Measurements from ENCODE around the gene NPC1L1.
"Not testable (repeated sequence)": the region's sequence is repeated elsewhere in the genome, so short reads cannot be mapped to it uniquely, and the experiment has no call there.

NPC1L1 gene

DNA sequence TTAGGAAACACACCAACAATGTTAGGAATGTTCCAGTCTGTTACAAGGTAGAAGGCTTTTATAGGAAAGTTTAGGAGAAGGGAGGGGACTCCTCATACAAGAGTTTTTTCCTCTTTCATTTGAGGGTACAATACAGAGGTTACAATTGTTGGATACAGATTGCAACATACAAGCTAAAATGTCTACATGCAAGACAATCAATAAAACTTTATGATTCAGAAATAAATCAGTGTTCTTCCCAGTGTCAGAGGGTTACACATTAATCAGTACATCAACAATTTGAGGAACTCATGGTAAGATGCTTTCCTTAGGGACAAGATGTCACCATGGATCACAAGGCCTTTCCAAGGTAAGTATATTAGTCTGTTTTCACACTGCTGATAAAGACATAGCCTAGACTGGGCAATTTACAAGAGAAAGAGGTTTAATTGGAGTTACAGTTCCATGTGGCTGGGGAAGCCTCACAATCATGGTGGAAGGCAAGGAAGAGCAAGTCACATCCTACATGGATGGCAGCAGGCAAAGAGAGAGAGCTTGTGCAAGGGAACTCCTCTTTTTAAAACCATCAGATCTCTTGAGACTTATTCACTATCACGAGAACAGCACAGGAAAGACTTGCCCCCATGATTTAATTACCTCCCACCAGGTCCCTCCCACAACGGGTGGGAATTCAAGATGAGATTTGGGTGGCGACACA, 34.4 kb downstream of the NPC1L1 start:
- not testable (repeated sequence) for DNase-seq (ENCODE audit: low read depth)

DNA sequence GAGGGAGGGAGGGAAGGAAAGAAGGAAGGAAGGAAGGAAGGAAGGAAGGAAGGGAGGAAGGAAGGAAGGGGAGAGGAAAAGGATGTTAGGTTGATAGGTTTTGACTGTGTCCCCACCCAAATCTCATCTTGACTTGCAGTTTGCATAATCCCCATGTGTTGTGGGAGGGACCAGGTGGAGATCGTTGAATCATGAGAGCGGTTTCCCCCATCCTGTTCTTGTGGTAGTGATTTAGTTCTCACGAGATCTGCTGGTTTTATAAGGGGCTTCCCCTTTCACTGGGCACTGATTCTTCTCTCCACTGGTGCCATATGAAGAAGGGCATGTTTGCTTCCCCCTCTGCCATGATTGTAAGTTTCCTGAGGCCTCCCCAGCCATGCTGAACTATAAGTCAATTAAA, 35.5 kb downstream of the NPC1L1 start:
- no peak for DNase-seq (ENCODE audit: low read depth)

DNA sequence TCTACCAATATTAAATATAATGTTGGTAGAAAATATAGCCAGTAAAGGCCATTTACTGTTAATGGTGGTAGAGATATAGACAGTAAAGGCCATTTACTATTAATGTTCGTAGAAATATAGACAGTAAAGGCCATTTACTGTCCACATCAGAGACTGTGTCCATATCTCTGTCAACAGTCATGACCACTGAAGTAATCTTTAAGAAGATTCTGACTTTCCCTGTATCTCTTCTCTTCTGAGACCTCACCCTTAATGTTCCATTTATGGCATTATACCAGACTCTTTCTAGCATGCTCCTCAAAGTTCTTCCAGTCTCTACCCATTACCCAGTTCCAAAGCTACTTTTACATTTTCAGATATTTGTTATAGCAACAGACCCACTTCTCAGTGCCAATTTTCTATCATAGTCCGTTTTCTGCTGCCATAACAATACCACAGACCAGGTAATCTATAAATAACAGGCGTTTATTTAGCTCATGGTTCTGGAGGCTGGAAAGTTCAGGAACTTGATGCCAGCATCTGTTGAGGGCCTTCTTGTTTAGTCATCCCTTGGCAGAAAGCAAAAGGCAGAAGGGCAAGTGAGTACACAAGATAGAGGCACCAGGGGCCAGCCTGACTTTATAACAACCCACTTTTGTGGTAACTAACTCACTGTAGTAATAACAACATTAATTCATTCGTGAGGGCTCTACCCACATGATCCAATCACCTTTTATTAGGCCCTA, 42.7 kb downstream of the NPC1L1 start:
- no peak for DNase-seq (ENCODE audit: low read depth)

DNA sequence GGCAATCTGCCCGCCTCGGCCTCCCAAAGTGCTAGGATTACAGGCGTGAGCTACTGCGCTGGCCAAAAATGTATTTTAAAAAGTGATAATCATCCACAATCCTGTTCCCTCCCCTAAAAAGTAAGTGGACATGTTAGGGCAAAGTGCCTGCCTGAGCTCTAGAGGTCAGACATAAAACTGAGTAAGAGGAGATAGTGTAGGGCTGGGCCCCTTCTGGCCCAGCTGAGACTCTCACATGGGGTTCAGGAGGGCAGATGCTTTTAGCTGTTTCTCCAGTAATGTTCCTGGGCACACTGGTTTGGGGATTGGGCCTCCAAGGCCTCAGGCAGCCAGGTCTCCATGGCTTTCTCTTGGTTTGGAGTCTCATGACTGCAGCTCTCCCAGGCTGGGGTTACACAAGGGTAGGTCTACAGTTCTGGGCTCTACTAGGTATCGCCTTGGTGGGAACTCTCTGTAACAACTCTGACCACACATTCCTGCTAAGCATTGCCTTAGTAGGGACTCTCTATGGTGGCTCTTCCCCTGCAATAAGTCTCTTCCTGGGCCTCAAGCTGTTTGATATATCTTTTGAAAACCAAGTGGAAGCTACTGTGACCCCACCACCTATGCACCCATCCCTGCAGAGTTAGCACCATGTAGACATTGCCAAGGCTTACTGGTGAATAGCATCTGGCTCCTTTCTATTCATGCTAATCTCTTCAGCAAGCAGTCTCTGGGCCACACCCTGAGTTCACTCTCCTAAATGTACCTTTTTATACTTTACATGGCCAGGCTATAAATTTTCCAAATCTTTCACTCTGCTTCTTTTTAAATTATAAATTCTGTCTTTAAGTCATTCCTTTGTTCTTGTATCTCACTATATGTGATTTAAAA, 43.7 kb downstream of the NPC1L1 start:
- DNase-seq (ENCODE audit: low read depth), result no peak

DNA sequence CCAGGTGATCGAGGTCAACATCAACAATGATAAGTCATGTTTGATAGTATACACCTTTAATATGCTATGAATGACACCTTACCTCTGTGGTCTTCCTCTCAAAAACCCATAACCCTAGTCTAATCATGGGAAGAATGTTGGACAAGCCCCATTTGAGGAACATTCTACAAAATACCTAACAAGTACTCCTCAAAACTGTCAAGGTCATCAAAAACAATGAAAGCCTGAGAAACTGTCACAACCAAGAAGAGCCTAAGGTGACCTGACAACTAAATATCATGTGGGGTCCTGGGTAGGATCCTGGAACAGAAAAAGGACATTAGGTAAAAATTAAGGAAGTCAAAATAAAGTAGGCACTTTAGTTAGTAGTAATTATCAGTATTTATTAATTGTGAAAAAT, 44.7 kb downstream of the NPC1L1 start:
- DNase-seq (ENCODE audit: low read depth), result no peak

DNA sequence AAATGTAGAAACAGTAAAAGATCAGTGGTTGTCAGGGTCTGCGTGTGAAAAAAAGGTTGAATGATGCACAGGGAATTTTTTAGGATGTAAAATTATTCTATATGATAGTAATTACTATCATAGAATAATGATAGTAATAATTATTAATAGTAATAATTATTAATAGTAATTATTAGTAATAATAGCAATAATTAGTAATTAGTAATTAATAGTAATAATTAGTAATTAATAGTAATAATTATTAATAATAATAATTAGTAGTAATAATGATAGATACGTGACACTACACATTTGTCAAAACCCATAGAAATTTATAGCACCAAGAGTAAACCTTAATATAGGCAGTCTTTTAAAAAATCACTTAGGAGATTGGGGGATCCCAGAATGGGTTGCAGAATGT, 46.2 kb downstream of the NPC1L1 start:
- DNase-seq (ENCODE audit: low read depth), result no peak

DNA sequence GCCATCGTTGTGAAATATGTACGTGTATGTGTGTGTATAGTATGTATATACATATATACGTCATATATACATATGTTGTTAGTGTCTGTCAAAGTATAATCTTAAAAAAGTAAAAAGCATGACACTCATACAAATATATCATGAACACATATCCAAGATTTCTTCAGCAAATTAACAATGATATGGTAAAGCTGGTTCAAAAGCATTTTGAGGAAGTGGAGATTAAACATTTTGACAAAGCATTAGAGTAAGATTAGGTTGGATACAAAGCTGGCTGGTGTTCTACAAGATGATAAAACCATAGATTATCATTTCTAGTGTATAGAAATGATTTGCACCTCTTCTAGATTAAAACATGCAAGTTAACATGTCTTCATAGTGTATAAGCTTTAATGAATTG, 49.9 kb downstream of the NPC1L1 start:
- DNase-seq (ENCODE audit: low read depth), result no peak

DNA sequence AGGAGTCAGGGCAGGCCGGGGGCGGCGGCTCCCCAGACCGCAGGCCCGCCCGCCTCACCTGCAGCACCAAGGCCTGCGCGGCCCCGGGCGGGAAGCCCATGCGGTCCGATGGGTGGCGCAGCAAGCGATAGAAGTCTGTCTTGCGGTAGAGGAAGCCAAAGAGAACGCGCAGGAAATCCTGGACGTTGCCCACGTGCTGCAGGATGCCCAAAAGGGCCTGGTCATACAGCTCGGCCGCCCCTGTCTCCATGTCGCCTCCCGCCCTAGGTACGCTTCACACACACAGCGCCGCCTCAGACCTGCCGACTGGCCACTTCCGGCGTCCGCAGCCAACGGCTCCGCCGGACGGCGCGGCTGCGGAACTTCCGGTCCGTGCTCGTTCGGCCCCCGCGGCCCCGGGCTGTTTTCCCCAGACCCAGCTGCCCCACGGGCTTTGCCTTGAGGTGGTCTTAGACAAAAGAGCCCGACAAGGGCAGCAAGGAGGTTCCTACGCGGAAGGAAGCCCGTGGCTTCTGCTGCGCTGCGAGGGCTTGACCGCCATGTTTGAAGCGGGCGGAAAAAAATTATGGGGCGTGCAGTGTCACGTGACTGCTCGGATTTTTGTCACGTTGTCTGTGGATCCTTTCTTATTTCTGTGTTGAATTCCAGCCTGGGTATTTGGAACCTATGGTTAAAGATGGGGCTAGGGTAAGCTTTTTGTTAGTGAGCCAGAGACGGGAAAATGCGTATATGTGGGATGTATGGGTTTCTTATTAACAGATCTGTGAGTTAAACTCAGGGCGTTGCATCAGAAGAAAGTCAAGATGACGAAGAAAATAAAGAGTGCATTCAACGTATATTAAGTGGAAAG, 50.6 kb downstream of the NPC1L1 start, which contains the start of gene NUDCD3:
Gene NUDCD3 (minus strand): TSS at position 308 of the 850 bp plus-strand sequence. CDS start 58 bp downstream, at position 250.
- peak; percentile 58 for DNase-seq (ENCODE audit: low read depth)

DNA sequence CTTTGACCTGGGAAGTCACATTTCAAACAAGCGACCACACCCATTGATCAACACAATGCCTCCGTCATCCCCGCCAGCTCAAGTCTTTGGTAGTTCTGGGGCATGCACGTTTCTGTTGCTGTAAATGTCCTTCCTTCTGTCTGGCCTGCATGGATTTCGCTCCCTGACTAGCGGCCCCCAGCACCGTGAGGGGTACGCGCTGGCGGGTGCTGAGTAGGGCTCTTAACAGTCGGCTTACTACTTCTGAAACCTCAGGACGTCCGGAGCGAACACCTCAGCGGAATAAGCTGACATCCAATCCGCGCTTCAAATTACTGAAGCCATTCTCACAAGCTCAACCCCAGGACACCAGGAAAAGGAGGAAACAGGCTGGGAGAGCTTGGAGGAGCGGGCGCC, 51.2 kb downstream of the NPC1L1 start:
- no peak for DNase-seq (ENCODE audit: low read depth)

DNA sequence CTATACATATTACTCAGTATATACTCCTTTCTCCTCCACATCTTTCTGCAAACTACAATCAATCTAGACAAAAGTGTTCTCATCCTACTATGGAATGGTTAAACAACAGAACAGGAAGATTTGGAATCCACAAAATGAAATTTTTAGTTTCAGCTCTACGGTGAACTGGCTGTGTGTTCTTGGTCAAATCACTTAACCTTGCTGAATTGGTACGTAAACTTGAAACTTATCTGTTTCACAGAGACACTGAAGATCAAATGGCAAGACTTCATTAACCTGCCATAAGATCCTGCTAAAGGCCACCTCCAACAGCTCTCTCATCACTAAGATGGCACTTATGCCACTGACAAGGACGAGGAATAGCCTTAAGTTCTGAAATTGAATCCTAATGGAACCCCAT, 52.2 kb downstream of the NPC1L1 start:
- DNase-seq (ENCODE audit: low read depth), result no peak

DNA sequence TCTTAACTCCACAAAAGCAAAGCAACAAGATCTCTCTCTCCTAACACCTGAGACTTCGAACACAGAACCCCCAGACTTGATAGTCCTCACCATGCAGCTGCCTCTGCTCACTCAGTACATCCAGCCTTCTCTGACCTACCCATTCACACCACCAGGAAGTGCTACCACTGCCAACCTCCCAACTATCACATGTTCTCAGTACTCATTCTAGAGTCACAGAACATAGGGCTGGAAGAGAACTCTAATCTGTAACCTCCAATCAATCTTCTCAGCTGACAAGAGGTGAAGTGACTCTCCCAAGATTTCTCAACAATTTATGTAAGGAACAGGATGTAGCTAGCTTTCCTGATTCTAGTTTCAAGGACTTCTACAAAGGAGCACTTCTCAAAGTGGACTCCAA, 54.4 kb downstream of the NPC1L1 start:
- no peak for DNase-seq (ENCODE audit: low read depth)

DNA sequence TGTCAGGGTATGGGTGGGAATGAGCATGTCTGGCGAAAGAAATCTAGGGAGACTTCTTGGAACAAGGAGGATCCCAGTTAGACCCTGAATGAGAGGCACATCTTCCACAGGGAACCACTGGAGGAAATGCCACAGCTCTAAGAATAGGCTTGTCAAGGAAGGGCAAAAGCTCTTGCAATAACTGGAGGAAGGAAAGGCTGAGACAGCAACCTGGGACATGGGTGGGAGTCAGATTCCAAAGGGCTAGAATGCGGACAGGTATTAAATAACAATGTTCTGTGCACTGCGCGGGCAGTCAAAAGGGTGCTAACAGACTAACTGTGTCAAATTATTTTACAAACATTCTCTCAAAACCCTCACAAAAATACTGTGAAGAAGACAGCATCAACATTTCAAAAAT, 55.1 kb downstream of the NPC1L1 start:
- DNase-seq (ENCODE audit: low read depth), result no peak

DNA sequence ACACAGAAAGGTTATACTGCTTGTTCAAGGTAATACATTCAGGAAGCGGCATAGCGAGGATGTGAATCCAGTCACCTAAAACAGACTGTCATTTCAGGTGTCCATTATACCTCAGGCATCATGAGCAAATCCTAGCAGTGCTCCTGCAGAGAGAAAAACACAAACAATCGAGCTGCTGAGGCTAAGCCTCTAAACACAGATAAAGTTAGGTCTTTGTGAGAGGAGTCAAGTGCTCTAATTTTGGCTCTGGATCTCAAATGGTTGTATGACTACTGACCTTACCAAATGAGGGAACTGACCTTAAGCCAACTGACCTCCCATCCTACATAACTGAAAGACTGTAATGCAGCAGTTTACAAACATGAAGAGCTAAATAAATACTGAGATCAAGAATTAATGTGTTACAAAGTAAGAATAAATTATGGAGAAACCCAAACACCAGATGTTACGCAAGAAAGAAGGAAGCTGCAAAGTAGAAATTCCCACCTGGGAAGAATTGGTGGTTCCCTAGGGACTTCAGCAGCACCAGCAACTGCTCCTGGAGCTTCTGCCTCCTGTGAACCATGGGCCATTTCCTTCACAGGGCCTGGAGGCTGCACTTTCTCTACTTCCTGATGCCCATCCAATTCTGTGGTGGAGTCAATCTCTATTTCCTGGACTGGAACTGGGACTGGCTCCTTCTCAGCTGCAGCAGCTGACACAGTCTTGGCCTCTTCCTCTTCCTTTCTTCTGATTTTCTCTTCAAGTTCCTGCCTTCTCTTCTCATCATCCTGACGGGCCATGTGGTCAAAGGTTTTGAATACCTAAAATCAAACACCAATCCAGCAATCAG, 56.4 kb downstream of the NPC1L1 start:
- DNase-seq (ENCODE audit: low read depth), result no peak

DNA sequence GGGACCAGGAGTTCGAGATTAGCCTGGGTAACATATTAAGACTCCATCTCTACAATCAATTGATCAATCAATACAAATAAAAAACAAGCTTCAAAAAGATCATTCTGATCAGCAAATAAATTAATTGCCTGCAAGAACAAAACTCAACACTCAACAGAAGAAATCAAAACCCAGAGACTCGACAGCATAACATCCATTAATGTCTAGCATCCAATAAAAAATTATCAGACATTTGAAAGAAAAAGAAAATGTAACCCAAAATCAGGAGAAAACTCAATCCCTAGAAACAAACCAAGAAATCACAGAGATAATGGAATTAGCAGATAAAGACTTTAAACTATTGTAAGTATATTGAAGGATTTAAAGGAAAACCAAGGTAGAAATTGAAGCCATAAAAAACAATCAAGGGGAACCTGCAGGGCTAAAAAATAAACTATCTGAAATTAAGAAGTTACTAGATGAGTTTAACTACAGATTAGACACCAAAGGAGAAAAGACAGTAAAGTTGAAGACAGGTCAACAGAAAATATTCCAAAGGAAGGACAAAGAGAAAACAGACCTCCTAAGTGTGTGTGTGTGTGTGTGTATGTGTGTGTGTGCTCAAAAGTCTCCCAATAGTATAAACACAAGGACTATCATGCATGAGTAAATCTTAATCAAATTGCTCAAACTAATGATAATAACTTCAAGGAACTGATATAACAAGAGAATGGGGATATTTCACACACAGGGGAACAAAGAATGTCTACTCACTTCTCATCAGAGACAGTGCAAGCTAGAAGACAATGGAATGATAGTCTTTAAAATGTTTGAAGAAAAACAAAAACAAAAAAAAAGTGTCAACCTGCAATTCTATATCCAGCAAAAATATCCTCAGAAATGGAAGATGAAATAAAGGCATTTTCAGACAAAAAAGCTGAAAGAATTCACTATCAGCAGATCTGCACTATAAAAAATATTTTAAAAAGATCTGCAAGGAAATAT, 58.3 kb downstream of the NPC1L1 start:
- DNase-seq (ENCODE audit: low read depth), result no peak

DNA sequence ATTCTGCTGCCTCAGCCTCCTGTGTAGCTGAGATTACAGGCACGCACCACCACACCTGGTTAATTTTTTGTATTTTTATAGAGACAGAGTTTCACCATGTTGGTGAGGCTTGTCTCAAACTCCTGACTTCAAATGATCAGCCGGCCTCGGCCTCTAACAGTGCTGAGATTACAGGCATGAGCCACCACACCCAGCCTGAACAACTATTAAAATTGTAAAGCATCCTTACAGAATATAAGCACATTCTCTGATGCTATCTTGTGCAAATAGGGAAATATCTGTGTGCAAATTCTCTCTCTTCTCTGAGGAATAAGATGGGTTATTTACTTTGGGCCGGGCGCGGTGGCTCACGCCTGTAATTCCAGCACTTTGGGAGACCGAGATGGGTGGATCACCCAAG, 63.2 kb downstream of the NPC1L1 start:
- DNase-seq (ENCODE audit: low read depth), result no peak

DNA sequence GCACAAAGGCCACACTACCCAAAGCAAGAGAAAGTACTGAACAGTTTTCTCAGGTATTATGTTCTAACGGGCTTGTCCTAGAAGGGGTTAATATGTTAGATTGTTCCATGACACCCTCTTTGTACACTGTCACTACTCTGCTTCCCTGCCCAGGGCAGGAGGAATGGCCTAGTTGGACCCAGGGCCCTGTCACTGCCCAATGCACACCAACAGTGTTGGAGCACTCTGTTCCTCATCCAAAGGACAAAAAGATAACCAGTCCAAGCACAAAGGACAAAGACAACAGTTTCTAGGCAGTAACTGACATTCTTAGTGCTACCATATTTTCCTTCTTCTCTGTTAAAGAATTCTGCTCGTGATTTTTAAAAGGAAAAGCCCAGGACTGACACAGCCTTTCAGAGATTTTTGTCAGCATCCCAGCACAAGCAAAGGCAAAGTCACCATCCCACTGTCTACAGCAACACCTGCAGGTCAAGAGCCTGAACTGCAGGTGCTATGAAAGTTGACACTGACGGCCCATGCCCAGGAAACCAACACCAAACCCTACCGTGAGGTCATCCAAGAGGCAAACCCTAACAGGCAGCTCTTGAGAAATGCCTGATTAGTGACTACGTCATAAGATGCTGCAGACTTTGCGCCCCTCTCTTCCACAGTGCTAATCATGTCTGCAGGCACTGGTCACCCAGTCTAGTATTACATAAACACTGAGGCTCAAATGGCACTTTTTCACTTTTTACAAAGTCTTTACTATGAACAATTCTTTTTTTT, 63.9 kb downstream of the NPC1L1 start:
- peak; percentile 65 for DNase-seq (ENCODE audit: low read depth)

DNA sequence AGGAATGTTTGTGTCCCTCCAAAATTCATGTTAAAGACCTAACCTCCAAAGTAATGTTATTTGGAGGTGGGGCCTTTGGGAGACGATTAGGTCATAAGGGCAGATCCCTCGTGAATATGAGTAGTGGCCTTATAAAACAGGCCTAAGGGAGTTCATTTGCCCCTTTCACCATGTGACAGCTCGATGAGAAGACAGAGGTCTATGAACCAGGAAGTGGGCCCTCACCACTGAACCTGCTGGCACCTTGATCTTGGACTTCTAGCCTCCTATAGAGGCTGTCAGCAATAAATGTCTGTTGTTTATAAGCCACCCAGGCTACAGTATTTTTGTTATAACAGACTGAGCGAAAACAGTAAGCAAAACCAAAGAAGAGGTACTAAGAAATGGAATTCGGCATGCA, 64.8 kb downstream of the NPC1L1 start:
- no peak for DNase-seq (ENCODE audit: low read depth)

DNA sequence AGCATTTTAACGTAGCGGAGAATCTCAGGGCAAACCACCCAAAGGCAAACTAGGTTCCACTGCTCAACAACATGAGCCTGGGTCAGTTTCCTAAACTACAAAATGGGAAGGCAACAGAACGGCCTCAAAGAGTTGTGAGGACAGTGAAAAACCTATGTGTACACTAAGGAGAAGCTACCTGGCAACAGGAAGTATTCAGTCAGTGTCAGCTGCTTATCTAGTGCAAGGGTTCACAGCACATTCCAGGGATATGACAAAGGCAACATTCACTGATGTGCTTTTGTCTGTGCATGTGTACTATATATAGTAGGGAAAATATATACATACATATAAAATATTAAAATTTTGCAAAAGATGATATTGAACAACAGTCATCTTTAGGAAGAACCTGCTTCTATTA, 67.8 kb downstream of the NPC1L1 start:
- DNase-seq (ENCODE audit: low read depth), result no peak

DNA sequence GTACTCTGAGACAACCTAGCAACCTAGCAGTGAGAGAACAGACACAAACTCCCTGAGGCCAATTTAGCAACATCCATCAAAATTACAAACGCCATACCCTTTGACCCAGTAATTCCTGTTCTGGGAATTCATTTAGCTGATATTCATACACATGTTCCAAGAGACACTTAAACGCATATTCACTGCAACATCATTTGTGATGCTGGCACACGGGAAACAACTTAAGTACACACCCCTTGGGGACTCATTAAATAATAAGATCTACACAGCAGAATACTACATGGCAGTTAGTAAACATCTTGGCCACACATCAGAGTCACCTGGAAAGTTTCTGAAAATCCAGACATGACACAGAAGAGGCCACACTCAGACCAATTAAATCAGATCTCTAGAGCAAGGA, 68.3 kb downstream of the NPC1L1 start:
- no peak for DNase-seq (ENCODE audit: low read depth)
